ENCODE data around the gene ACSF3. TPM values are rescaled to one million over a fixed set of nuclear protein-coding genes. Genes with fewer than 3 reads are reported as not detected.

The ACSF3 gene
- total RNA-seq, 1 experiment from 2014 or later, result 30.8 TPM

DNA sequence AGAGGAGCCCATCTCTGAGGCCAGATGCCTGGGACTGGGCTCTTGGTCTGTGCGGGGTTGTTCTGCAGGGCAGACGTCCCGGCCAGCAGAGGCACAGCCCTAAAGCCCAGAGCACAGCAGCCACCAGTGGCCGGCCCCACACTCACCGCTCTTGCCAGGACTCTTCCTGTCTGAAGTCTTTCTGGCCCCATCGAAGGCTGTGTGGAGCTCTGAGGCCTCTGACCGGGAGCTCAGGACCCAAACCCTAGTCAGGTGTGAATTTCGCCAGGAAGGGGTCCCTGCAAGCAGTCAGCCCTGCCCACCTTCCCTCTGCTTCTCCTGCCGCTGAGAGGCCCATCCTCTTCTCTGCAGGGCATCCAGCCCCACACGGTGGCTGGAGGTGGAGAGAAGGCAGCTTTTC, 10.7 kb downstream of the ACSF3 start:
- H3K27ac ChIP-seq (ENCODE audit: low read length), result no peak overlapping the region
- H3K9me3 ChIP-seq (ENCODE audit: control insufficient read depth, insufficient read depth, low read depth, low read length), result no peaks in the 10 kb centered on the region
- DNase-seq (ENCODE audit: low read depth, low spot score) (no peak), ATAC-seq (no peak)
- in situ Hi-C loops (cut with HindIII; ENCODE audit: low pct_unique_long_range_greater_than_20kb, low sequenced_read_pairs) (no loop called here), intact Hi-C loops (cut with micrococcal nuclease; ENCODE audit: unreplicated experiment) (no loop called here)
- TF ChIP-seq, protein P1, sequence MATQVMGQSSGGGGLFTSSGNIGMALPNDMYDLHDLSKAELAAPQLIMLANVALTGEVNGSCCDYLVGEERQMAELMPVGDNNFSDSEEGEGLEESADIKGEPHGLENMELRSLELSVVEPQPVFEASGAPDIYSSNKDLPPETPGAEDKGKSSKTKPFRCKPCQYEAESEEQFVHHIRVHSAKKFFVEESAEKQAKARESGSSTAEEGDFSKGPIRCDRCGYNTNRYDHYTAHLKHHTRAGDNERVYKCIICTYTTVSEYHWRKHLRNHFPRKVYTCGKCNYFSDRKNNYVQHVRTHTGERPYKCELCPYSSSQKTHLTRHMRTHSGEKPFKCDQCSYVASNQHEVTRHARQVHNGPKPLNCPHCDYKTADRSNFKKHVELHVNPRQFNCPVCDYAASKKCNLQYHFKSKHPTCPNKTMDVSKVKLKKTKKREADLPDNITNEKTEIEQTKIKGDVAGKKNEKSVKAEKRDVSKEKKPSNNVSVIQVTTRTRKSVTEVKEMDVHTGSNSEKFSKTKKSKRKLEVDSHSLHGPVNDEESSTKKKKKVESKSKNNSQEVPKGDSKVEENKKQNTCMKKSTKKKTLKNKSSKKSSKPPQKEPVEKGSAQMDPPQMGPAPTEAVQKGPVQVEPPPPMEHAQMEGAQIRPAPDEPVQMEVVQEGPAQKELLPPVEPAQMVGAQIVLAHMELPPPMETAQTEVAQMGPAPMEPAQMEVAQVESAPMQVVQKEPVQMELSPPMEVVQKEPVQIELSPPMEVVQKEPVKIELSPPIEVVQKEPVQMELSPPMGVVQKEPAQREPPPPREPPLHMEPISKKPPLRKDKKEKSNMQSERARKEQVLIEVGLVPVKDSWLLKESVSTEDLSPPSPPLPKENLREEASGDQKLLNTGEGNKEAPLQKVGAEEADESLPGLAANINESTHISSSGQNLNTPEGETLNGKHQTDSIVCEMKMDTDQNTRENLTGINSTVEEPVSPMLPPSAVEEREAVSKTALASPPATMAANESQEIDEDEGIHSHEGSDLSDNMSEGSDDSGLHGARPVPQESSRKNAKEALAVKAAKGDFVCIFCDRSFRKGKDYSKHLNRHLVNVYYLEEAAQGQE (IDR thresholded peaks at IDR 0.05; ENCODE audit: insufficient read depth in 1 of 2, low read depth in 2 of 2, low read length in 1 of 2), result no peak
- no peak for TF ChIP-seq POLR2AphosphoS5 (IDR thresholded peaks at IDR 0.05; ENCODE audit: low read depth, low read length)
- TF ChIP-seq, protein P2, sequence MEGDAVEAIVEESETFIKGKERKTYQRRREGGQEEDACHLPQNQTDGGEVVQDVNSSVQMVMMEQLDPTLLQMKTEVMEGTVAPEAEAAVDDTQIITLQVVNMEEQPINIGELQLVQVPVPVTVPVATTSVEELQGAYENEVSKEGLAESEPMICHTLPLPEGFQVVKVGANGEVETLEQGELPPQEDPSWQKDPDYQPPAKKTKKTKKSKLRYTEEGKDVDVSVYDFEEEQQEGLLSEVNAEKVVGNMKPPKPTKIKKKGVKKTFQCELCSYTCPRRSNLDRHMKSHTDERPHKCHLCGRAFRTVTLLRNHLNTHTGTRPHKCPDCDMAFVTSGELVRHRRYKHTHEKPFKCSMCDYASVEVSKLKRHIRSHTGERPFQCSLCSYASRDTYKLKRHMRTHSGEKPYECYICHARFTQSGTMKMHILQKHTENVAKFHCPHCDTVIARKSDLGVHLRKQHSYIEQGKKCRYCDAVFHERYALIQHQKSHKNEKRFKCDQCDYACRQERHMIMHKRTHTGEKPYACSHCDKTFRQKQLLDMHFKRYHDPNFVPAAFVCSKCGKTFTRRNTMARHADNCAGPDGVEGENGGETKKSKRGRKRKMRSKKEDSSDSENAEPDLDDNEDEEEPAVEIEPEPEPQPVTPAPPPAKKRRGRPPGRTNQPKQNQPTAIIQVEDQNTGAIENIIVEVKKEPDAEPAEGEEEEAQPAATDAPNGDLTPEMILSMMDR (IDR thresholded peaks at IDR 0.05), result no peak
- TF ChIP-seq TCF7L2 (IDR thresholded peaks at IDR 0.05; ENCODE audit: low read depth, low read length), result no peak
- no peak for TF ChIP-seq SIN3A (IDR thresholded peaks at IDR 0.05; ENCODE audit: borderline replicate concordance, insufficient read depth, low read depth, low read length)
- H3K4me1 ChIP-seq (ENCODE audit: control insufficient read depth, insufficient read depth, low read length), result no peaks in the 10 kb centered on the region
- BruUV-seq (replicated peaks), result no TSS peak
- no peaks in the 10 kb centered on the region for H3K36me3 ChIP-seq (ENCODE audit: control insufficient read depth, insufficient read depth, low read length)
- H3K4me3 ChIP-seq (ENCODE audit: low read depth in 2 of 2, low read length in 2 of 2), result no peak overlapping the region
- POLR2A ChIA-PET, result no interaction called here
- H3K27me3 ChIP-seq (ENCODE audit: control insufficient read depth, insufficient read depth, low read length), result no peaks in the 10 kb centered on the region
- CTCF ChIA-PET, result no interaction called here

DNA sequence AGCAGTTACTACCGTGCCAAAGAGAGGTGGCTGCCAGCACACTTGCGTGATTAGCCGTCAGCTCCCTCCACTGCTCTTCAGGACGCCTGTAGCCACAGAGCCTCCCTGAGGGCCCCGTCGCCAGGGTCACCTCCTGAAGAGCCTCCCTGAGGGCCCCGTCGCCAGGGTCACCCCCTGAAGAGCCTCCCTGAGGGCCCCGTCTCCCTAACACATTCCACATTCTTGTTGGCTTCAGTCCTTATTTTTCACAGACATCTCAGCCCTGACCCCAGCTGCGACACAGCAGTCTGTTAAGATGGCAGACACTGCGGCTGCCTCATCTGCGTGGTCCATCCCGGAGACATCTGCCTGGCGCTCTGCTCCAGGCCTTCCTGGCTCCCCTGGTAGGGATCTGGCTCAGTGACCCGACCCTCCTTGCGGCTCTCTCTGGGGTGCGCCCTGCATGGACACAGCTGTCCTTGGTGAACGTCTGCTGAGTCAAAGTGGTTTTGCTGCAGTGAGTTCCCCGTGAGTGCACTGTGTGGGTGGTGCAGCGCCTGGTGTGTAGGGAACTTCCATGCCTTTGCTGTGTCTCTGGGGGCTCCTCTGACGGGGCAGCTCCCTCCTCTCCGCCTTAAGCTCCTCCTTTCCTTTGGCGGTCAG, 11.4 kb downstream of the ACSF3 start:
- no peak overlapping the region for H3K4me3 ChIP-seq (ENCODE audit: low read depth in 2 of 2, low read length in 2 of 2)
- H3K27ac ChIP-seq (ENCODE audit: low read length), result no peak overlapping the region
- in situ Hi-C loops (cut with HindIII; ENCODE audit: low pct_unique_long_range_greater_than_20kb, low sequenced_read_pairs), result no loop called here
- H3K4me1 ChIP-seq (ENCODE audit: control insufficient read depth, insufficient read depth, low read length), result no peaks in the 10 kb centered on the region
- CTCF ChIA-PET, result no interaction called here
- no peak for TF ChIP-seq SIN3A (IDR thresholded peaks at IDR 0.05; ENCODE audit: borderline replicate concordance, insufficient read depth, low read depth, low read length)
- TF ChIP-seq, protein P2 (IDR thresholded peaks at IDR 0.05), result no peak
- TF ChIP-seq TCF7L2 (IDR thresholded peaks at IDR 0.05; ENCODE audit: low read depth, low read length), result no peak
- TF ChIP-seq POLR2AphosphoS5 (IDR thresholded peaks at IDR 0.05; ENCODE audit: low read depth, low read length), result no peak
- TF ChIP-seq, protein P1 (IDR thresholded peaks at IDR 0.05; ENCODE audit: insufficient read depth in 1 of 2, low read depth in 2 of 2, low read length in 1 of 2), result no peak
- ATAC-seq, result no peak
- intact Hi-C loops (cut with micrococcal nuclease; ENCODE audit: unreplicated experiment), result no loop called here
- no peaks in the 10 kb centered on the region for H3K27me3 ChIP-seq (ENCODE audit: control insufficient read depth, insufficient read depth, low read length)
- POLR2A ChIA-PET, result no interaction called here
- no peaks in the 10 kb centered on the region for H3K9me3 ChIP-seq (ENCODE audit: control insufficient read depth, insufficient read depth, low read depth, low read length)
- no peak for DNase-seq (ENCODE audit: low read depth, low spot score)
- BruUV-seq (replicated peaks), result no TSS peak
- no peaks in the 10 kb centered on the region for H3K36me3 ChIP-seq (ENCODE audit: control insufficient read depth, insufficient read depth, low read length)

Data from Panc1 (cell line).